Stimulated activated CD8-positive, alpha-beta memory T cell treated with anti-CD3 and anti-CD28 coated beads, Interleukin-12 subunit alpha, Interleukin-12 subunit beta, amount 100 ng/mL, for 4 hours (primary cell): ENCODE results near the gene ENG.
A peak's percentile ranks its signal among the peaks of the same experiment; 100 is the strongest.

ENCODE experiments used
- DNase-seq: peaks from one replicate; pipeline ENCODE4 v3.0.0-alpha.2; 2020; ENCODE audit warnings: low read depth

ENG gene

GRCh38 chr9:127776195-127776923, 78.1 kb downstream of the ENG start:
- peak; percentile 61 for DNase-seq

- DNase-seq = no peak
Observed at GRCh38 chr9:127773981-127774380, 80.5 kb downstream of the ENG start.

GRCh38 chr9:127773272-127773671, 81.2 kb downstream of the ENG start:
- no peak for DNase-seq

- no peak for DNase-seq
Observed at GRCh38 chr9:127772603-127773002, 81.9 kb downstream of the ENG start.

GRCh38 chr9:127771570-127772189, 82.8 kb downstream of the ENG start:
- DNase-seq = no peak

- peak; percentile 91 for DNase-seq
Observed at GRCh38 chr9:127770905-127771569, 83.4 kb downstream of the ENG start.

- DNase-seq = no peak
Observed at GRCh38 chr9:127770583-127770904, 83.9 kb downstream of the ENG start.

GRCh38 chr9:127769929-127770582, 84.4 kb downstream of the ENG start:
- DNase-seq = no peak

- DNase-seq = no peak
Observed at GRCh38 chr9:127769101-127769500, 85.4 kb downstream of the ENG start.

- DNase-seq = no peak
Observed at GRCh38 chr9:127768698-127769097, 85.8 kb downstream of the ENG start.

- no peak for DNase-seq
Observed at GRCh38 chr9:127767909-127768331, 86.5 kb downstream of the ENG start.

GRCh38 chr9:127767410-127767809, 87.0 kb downstream of the ENG start:
- no peak for DNase-seq

- DNase-seq = no peak
Observed at GRCh38 chr9:127765418-127765817, 89.0 kb downstream of the ENG start.
